ENCODE results near the gene USP49.

Gene USP49

DNA sequence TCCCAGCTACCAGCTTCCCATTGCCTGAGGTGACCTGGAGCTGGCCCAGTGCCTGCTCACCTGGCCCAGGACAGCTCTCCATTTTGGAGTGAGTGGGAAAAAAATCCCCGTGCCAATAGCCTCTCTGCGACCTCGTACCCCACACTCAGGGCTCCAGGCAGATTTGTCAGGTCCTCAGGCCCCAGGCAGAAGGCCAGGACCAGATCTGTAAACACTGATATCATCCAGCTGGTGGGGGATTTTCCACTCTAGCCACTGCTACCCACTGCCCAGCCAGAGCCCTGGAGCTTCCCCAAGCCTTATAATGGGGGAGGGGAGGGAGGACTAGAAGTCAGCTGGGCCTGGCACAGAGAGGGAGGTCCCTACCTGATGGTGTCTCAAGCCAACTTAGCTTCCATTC lies 146.6 kb downstream of the USP49 start:
- H3K27me3 Mint-ChIP-seq = peaks cover 5% of the 10 kb centered on the region
- no peaks in the 10 kb centered on the region for H3K4me1 Mint-ChIP-seq
- H3K4me3 Mint-ChIP-seq = no peak overlapping the region
- H3K27ac Mint-ChIP-seq = no peak overlapping the region
- ATAC-seq (no peak), DNase-seq (no peak)
- H3K9me3 Mint-ChIP-seq = no peaks in the 10 kb centered on the region

DNA sequence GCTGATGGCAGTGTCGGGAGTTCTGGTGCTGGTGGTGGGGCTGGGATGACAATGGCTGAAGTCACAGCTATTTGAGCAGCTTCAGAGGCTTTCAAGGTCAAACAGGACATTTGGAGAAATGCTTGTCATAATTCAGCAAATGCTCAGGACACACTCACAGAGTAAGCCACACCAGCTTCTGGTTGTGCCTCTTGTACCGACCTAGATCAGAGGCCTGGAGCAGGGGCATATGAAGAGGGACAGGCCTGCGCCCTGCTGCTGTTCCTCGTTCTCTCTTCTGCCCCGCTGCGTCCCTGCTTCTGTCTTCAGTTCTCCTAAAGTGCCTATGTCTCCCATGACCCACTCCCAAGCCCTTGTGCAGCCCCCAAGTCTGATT lies 147.1 kb downstream of the USP49 start:
- Mint-ChIP-seq H3K9me3 (no peaks in the 10 kb centered on the region), H3K27me3 (peaks cover under 1% of the 10 kb centered on the region), H3K27ac (no peak overlapping the region), H3K4me1 (no peaks in the 10 kb centered on the region), H3K4me3 (no peak overlapping the region)
- DNase-seq = no peak
- no peak for ATAC-seq

DNA sequence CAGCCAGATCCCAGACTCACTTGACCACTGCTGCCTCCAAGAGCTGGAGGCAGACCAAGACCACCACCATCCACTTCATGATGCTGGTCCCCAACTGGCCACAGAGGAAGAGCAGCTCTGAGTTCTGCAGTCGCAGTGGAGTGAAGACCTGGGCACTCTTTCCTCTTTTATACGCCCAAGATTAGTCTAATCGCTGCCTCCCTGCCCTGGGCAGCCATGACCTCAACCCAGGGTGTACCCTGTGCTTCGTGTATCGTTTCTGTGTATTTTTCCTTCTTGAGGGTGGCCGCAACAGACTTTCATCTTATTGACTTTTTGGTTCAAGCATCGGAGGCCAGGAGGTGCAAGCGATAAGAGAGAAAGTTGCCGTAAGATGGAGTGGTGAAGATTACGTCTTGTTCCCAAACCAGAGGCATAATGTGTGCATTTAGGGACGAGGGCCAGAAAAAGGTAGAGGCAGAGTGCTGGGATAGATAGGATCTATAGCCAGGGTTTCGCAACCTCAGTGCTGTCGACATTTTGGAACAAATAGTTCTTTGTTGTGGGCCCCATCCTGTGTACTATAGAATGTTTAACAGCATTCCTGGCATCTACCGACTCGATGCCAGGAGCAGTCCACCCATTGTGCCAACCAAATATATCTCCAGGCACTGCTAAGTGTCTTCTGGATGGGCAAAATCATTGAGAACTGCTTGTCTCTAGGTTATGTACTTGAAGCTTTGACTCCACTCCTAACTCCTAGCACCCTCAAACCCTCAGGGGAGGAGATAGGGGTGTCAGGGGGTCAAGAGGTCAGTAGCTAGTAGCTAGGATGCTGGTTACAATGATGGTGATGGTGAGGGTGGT lies 147.7 kb downstream of the USP49 start, which contains the start of gene PGC:
TSS of gene PGC (minus strand) at position 142 of the 846 bp plus-strand sequence. CDS start at position 79, 63 bp downstream.
- ATAC-seq = no peak
- Mint-ChIP-seq H3K27me3 (no peaks in the 10 kb centered on the region), H3K4me3 (no peak within 1 kb of the TSS), H3K9me3 (no peaks in the 10 kb centered on the region), H3K27ac (no peak within 1 kb of the TSS), H3K4me1 (no peaks in the 10 kb centered on the region)
- DNase-seq = no peak

DNA sequence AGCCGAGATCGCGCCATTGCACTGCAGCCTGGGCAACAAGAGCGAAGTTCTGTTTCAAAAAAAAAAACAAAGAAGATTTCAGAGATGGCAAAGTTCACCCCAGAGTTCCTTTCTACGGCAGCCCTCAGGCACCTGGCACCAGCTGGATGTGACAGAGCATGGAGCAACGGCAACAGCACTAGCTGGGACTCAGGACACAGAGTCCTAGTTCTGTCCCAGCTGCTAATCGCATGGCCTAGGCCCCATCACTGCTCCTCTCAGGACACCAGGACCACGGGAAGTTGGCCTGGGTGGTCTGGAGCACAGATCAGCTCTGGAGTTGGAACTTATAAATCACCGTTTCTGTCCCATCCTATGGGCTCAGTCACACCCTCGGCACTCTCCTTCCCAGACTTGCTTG lies 149.1 kb downstream of the USP49 start:
- DNase-seq (no peak), ATAC-seq (no peak)
- Mint-ChIP-seq H3K4me1 (no peaks in the 10 kb centered on the region), H3K27ac (no peak overlapping the region), H3K27me3 (no peaks in the 10 kb centered on the region), H3K9me3 (no peaks in the 10 kb centered on the region), H3K4me3 (no peak overlapping the region)

DNA sequence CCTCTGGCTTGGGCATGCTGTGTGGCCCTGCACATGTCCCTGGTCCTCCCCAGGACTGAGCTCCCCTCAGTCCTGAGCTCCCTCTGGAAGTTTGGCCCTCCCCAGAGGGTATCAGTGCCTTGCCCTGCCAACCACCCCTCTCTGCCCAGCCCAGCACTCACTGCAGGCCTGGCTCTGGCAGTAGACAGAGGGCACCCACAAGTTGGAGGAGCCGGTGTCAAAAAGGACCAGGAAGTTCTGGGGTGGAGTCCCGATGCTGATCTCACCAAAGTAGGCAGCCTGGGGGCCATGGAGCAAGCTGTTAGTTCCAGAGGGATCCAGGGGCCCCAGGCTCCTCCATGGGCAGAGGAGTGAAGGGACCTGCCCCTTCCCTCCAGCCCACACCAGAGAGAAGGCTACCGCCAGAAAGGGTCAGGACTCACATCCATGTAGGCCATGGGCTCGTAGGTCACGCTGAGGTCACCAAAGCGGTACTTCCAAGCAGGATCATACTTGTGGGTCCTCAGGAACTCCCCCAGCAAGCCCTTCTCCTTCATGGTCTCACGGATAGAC lies 150.9 kb downstream of the USP49 start:
- Mint-ChIP-seq H3K4me1 (no peaks in the 10 kb centered on the region), H3K27me3 (no peaks in the 10 kb centered on the region), H3K9me3 (no peaks in the 10 kb centered on the region), H3K4me3 (no peak overlapping the region), H3K27ac (no peak overlapping the region)
- DNase-seq = no peak
- ATAC-seq = no peak

DNA sequence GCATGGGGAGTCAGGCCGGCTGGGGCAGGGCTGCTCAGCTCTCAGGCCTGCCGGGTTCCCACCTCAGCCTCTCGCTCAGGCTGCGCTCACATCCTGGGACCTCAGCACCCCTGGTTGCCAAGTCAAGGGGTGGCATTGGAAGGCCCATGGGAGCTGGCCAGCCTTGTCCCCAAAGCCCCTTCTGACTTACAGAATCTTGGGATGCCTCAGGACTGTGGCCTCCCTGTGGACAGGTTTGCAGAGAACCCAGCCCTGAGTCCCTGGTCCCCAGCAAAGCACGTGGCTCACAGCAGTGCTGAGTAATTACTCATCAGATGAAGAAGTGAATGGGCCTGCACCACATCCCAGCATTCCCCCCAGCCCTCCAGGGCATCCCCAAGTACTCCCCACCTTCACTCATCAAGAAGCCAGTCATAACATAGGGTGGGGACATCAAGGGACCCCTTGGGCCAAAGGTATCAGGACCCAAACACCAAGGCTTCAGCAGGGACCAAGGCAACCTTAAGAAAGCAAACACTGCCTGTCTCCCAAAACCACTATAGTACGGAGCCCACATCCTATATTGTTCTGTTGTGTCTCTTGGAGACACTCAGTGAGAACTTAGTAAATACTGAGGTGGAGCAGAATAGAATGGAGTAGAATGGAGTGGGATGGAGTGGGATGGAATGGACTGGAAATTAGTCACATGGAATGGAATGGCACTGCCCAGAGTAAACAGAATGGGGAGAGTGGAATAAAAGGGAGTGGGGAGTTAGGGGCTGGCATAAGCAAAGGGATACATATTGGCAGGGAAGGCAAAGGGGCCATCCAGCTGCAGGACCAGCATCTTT lies 151.6 kb downstream of the USP49 start:
- Mint-ChIP-seq H3K27ac (peak overlapping the region in 1 of 2 donors; percentile 22), H3K9me3 (no peaks in the 10 kb centered on the region), H3K4me3 (no peak overlapping the region), H3K27me3 (no peaks in the 10 kb centered on the region), H3K4me1 (no peaks in the 10 kb centered on the region)
- DNase-seq = no peak
- no peak for ATAC-seq

DNA sequence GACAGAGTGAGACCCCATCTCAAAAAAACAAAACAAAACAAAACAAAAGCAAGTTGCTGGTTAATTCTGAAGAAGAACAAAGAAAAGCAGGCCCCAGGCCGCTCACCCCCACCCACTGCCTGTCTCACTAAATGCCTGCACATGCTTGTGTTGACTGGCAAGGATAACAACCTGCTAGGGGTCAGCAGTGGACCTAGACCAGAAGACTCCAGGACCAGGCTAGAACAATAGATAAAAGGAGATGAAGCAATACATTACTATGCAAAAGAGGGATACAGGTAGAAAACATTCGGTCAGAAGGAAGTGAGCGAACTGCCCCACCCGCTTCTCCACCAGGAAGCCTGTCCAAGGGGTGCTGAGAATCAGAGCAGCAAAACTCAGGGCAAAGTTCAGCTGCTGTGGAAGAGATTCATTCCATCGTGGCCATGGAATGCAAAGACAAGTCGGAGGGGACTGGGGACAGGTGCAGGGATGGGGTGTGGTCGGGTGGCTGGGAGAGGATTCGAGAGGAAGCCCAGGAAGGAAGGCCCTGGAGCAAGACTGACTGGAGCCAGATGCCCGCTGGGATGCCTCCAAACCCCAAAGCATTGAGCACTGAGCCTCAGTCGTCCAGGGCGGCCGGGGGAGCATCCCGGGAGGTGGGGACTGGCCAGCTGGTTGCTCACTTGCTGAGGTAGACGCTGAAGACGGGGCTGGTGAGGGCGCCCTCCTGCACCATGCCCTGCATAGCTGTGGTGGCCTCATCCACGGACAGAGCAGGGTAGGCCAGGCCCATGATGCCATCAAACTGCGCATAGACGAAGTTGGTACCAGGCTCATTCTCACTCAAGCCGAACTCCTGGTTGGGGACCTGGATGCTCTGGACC lies 153.3 kb downstream of the USP49 start:
- Mint-ChIP-seq H3K27ac (no peak overlapping the region), H3K4me3 (no peak overlapping the region), H3K4me1 (no peaks in the 10 kb centered on the region), H3K27me3 (no peaks in the 10 kb centered on the region), H3K9me3 (no peaks in the 10 kb centered on the region)
- DNase-seq = no peak
- ATAC-seq = no peak

DNA sequence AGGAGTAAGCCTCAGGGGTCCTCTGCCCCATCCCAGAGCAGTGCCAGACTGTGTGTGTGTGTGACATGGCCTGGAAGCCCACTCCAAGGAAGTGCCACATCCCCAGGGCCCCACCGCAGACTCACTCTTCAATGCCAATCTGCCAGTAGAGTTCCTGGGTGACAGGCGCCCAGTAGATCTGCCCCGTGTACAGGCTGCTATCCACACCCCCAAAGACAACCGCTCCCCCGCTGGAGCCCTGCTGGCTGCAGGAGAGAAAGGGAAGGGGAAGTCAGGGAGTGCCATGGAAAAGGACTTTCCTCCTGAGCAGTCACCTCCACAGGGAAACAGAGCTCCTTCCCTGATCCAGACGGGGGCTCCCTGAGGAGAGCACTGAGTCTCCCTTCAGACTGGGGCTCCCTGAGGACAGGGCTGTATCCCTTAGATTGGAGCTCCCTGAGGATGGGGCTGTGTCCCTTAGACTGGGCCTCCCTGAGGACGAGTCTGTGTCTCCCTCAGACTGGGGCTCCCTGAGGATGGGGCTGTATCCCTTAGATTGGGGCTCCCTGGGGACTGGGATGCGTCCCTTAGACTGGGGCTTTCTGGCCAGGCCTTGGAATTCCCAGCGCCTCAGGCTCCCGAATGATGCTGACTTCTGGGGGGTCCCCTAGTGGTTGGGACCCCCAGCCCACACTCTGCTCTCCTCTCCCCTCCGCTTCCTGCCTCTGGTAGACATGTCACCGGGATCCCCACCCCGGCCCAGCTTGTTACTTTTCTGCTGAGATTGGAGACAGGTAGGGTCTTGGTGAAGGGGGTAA lies 154.6 kb downstream of the USP49 start:
- no peak for ATAC-seq
- Mint-ChIP-seq H3K27ac (peak overlapping the region in 1 of 2 donors; percentile 79), H3K4me1 (peaks cover 9% of the 10 kb centered on the region), H3K9me3 (no peaks in the 10 kb centered on the region), H3K4me3 (no peak overlapping the region), H3K27me3 (no peaks in the 10 kb centered on the region)
- DNase-seq = no peak
